Colon (tissue), 2 donors: Measurements from ENCODE around the gene ZNF729.
"Not testable (repeated sequence)": the region's sequence is repeated elsewhere in the genome, so short reads cannot be mapped to it uniquely, and the experiment has no call there.

ENCODE experiments used
- FAIRE-seq: peaks from 2 replicates; lab custom pipeline; 2012; peaks lifted over from hg19 to GRCh38; lab: Jason Lieb, UNC
- donor health status: control.
- donor health status: control.

The ZNF729 gene

GRCh38 chr19:22286151-22286810 is at the start of gene ZNF729:
Gene ZNF729, plus strand, starts transcription at chr19:22286441. Its CDS starts 85 bp downstream, at chr19:22286526.
- no peak for FAIRE-seq

DNA sequence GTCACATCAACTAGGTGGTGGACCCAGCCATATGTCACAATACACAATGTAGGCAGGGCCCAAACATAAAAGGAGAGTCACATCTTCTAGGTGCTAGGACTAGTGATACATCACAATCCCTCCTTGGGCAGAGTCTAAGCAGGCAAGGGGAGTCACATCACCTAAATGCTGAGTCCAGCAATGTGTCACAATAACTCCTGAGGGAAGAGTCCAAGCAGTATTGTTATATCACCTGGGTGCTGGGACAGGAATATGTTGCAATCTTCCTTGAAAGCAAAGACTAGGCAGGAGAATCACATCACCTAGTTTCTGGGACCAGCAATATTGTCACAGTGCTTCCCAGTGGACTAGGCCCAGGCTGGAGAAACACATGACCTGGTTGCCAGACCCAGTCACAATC is 29.4 kb upstream of the ZNF729 start:
- FAIRE-seq: no peak

GRCh38 chr19:22257381-22257780 is 28.9 kb upstream of the ZNF729 start:
- FAIRE-seq: no peak

- FAIRE-seq: no peak
These were observed 28.3 kb upstream of the ZNF729 start for GRCh38 chr19:22257916-22258315.

DNA sequence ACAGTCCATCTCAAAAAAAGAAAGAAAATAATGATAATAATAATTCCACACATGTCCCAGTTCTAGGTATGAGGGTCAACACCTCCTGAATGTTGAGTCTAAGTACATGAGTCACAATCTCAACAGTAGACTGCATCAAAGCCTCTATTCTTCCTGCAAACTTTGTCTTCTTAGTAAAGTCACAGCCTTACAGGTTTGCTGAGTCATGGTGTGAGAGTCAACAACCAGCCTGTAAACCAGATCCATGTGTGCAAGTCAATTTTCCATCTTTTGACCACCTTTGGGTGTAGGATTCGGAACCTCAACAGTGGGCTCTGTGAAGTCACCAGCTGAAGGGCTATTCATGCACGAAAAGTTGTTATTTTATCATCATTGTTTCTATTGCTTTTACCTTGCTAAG is 25.7 kb upstream of the ZNF729 start:
- FAIRE-seq: no peak

DNA sequence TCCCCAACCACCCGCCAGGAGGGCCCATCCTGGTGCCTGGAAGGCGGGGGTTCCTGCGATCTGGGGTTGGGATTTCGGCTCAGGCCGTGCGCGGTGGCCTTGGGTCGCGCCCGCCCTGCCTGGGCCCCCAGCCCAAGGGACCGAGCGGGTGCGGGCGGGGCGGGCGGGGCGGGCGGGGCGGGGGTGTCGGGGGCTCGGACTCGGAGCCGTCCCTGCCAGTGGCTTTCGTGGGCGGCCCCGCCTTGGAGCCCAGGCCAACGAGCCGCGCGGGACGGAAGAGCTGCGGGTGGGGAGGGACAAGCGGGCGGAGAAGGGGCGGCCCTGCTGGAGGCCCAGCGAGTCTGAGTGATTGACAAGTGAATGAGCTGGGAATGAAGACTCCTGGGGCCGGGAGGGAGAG is 24.6 kb upstream of the ZNF729 start:
- no peak for FAIRE-seq

DNA sequence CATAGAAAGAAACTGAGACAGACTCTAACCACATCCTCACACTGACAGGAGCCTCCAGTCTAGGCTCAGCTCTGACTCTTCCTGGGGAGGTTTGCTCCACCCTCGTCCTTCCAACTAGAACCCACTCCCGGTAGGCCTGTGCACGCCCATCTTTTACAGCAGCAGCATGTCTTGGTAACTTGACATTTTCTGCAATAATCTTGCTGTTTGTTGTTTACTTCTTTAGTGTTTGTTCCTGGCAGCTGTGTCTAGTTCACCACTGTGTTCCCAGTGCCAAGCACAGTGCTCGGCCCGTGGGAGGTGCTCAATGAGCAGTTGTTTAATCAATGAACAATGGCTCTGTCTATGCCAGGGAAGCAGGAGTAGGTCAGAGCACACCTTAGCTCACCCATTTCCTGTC is 23.1 kb upstream of the ZNF729 start:
- no peak for FAIRE-seq

DNA sequence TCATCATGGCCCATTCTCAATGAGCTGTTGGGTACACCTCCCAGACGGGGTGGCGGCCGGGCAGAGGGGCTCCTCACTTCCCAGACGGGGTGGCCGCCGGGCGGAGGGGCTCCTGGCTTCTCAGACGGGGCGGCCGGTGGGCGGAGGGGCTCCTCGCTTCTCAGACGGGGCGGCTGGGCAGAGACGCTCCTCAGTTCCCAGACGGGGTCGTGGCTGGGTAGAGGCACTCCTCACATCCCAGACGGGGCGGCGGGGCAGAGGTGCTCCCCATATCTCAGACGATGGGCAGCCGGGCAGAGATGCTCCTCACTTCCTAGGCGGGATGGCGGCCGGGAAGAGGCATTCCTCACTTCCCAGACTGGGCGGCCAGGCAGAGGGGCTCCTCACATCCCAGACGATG is 35.3 kb downstream of the ZNF729 start:
- FAIRE-seq: not testable (repeated sequence)

DNA sequence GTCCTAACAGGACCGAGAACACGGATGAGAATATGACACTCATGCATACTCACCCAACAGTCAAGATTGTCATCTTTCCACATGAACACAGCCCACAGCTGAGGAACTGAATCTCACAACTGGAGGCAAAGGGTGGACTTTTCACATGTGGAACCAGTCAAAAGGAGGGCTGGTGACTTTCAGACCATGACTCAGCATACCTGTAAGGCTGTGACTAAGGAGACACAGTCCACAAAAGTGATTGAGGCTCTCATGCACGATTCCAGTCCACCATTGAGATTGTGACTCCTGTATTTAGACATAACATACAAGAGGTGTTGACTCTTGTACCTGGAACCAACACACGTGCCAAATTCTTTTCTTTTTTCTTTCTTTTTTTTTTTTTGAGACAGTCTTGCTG is 40.0 kb downstream of the ZNF729 start:
- FAIRE-seq: no peak

GRCh38 chr19:22327321-22327720 is 41.1 kb downstream of the ZNF729 start:
- no peak for FAIRE-seq

DNA sequence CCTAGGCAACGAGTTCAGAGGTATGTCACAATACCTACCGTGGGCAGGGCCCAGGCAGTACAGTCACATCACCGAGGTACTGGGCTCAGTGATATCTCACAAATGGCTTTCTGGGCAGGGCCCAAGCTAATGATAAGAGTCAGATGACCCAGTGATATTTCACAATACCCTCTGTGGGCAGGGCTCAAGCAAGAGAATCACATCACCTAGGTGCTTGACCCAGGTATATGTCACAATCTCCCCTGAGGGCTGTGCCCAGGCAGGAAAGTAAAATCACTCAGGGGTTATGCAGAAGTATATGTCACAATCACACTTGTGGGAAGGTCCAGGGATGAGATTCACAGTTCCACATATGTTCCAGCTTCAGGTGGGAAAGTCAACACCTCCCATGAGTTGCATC is 45.3 kb downstream of the ZNF729 start:
- FAIRE-seq: no peak

DNA sequence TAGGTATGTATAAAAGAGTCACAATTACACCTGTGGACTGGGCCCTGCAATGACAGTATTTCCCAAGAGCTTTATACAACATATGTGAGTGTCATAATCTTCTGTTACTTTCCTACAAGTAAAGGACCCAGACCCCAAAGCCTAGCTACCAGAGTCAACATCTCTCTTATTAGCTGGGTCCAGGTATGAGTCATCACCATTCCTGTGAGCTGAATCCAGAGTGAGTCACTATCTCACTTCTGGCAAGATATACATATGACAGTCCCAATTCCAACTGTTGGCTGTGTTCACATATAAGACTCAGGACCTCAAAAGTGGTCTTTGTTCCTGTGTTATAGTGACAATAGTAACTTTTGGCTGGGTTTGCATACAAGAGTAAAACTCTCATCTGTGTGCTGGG is 46.7 kb downstream of the ZNF729 start:
- no peak for FAIRE-seq

DNA sequence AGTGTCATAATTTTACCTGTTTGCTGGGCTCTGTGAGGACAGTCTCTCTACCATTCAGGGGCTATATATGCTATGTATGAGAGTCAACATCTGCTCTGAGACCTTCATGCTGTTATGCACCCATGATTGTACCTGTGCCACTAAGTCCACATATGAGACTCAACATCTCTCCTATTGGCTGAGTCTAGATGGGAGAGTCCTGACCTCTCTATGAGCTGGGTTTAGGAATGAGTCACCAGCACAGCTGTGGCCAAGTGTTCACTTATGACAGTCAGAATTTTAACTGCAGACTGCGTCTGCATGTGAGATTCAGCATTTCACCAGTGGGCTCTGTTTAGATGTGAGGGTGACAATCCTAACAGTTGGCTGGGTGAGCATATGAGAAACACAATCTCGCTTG is 49.5 kb downstream of the ZNF729 start:
- no peak for FAIRE-seq

- FAIRE-seq: no peak
These were observed 68.4 kb downstream of the ZNF729 start for GRCh38 chr19:22354665-22355064.
